CD4-positive, alpha-beta T cell treated with Interleukin-15 for 4 hours (primary cell): ENCODE measurements around the gene SNX5.
A peak's percentile ranks its signal among the peaks of the same experiment; 100 is the strongest.

Source experiments
- DNase-seq: peaks from one replicate; pipeline ENCODE4 v3.0.0-alpha.2; 2020; ENCODE audit warnings: low spot score

Gene SNX5

DNA sequence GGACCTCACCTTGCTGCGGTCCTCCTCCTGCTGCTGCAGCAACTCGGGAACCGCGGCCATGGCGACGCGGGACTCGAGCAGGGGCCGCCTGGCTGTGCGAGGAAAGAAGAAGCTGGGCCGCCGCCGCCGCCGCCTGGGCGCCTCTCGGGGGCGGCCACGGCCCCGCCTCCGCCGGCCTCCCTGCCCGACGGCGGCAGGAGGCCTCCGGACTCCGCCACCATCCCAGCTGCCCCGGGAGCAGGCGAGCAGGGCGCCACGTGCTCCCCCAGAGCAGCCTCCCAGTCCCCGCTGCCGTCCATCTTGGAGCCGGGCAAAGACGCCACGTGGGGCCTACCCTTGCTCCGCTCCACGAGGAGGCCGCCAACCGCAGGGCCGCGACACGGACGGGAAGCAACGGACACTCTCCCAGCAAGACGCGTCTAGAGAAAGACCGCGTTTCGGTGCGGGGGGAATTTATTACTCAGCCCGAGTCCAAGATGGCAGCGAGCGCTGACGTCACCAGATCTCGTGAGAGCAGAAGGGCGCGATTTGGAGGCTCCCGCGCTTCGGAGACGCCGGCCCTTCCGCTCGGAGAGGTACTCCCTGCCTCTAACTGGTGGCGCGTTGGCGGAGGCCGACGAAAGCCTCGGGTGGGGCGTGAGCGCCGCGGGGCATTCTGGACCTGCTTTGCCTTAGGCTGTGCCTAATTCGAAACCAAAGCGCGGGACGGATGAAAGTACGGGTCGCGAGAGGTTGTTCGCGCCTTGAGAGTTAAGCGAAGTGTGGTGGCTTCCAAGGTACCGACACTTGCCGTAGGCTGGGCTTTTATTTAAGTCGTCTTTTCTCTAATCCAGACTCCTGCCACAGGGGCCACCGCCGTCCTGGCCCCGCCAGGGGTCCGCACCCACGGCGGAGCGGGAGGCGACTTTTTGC lies at the start of gene SNX5, which contains the start of gene MGME1:
Gene SNX5 (minus strand): TSS at position 429 of the 912 bp plus-strand sequence. CDS start 369 bp downstream, at position 60.
Gene MGME1 (plus strand): TSS at position 653 of the 912 bp plus-strand sequence. CDS start 842 bp downstream, outside the sequence.
- peak; percentile 99 for DNase-seq

DNA sequence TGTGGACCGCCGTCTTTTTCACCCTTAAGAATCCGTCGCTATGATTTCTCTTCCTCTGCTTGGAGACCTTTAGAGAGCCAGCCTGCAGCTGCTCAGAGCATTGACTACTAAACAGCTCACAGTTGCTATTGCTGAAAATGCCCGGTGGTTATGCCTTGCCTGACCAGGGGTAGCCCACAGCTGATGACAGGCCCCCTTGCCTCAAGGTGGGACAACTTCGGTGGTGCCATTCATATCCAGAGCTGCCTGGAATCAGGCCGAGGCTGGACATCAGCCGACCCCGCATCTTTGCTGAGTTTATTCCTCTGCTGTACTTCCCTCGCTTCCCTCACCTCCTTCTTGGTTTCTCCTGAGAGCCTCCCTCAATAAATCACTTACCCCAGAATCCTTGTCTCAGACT lies 49.5 kb upstream of the SNX5 start:
- no peak for DNase-seq

DNA sequence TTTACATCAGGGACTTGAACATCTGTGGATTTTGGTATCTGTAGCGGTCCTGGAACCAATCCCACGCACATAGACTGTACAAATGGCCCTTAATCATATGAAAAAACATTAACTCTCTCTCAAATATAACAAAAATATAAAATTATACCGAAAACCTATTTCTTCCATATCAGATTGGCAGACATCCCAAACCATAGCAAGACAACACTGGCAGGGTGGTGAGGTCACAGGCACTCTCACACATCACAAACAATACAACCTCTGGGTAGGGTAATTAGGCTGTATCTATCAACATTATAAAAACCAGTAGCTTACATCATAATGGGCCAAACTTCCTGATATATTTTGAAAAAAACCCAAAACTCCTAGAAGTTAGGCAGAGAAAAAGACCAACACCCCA lies 48.2 kb upstream of the SNX5 start:
- DNase-seq = no peak

DNA sequence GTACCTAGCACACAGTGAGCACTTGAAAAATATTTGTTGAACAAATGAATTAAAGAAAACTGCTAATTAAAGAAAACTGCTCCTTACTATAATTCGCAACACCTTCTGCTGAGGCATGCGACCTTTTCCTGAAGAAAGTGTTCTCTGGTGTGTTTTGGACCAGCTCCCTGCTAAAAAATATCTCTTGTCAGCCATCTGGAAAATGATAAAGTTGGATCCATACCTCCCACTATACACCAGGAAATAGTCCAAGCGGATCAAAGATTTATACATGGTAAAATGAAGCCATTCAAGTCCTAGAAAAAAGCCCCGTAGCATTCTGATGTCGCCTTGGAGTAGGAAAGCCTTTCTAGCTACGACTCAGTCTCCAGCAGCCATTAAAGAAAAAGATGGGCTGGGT lies 45.8 kb upstream of the SNX5 start:
- DNase-seq = no peak

DNA sequence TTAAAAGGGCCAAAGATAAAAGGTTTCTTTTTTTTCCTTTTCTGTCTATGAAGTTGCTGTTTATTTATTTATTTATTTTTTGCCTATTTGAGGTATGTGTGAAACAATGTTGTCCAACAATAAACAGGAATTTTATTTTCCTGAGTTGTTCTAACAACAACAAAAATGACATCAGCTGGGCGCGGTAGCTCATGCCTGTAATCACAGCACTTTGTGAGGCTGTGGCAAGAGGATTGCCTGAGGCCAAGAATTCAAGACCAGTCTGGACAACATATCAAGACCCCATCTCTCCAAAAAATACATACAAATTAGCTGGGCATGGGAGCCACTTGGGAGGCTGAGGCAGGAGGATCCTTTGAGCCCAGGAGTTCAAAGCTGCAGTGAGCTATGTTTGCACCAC lies 44.3 kb upstream of the SNX5 start:
- DNase-seq = no peak

DNA sequence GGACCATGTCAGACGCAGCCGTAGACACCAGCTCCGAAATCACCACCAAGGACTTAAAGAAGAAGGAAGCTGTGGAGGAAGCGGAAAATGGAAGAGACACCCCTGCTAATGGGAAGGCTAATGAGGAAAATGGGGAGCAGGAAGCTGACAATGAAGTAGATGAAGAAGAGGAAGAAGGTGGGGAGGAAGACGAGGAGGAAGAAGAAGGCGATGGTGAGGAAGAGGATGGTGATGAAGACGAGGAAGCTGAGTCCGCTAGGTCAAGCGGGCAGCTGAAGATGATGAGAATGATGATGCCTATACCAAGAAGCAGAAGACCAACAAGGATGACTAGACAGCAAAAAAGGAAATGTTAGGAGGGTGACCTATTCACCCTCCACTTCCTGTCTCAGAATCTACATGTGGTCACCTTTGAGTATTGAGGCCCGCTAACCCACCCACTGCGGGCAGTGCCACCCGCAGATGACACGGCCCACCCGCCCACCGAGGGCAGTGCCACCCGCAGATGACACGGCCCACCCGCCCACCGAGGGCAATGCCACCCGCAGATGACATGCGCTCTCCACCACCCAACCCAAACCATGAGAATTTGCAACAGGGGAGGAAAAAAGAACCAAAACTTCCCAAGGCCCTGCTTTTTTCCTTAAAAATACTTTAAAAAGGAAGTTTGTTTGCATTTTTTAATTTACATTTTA lies 43.5 kb upstream of the SNX5 start:
- DNase-seq = no peak

DNA sequence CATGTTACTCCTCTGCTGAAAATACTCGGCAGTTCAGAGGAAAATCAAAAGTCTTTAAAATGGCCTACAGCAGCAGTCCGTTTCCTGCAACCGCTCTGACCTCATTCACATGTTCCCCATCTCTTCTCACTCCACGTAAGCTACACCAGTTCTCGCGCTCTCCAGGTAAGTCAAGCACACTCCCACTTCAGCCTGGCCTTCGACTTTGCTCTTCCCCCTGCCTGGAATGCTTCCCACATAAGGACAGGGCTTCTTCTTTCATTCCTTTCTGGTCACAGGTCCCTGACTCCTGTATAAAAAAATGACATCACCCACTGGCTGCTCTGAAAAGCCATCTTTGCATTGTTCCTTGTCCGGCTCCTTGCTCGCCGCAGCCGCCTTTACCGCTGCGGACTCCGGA lies 42.9 kb upstream of the SNX5 start:
- no peak for DNase-seq

DNA sequence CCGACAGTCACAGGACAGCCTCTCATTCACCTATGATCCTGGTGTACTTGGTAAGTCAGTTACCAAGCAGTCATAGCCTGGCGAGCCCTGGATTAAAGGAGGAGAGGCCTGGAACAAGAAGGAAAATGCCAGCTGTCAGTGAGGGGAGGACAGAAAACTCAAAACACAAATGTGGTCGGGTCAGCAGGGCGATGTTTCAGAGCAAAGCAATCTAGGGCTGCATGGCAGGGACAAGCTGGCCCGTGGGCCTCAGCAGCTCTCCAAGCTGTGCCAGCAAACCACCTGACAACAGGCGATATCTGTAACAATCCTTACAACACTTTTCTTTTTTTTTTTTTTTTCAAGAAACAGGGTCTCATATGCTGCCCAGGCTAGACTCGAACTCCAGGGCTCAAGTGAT lies 40.5 kb upstream of the SNX5 start:
- DNase-seq = no peak

DNA sequence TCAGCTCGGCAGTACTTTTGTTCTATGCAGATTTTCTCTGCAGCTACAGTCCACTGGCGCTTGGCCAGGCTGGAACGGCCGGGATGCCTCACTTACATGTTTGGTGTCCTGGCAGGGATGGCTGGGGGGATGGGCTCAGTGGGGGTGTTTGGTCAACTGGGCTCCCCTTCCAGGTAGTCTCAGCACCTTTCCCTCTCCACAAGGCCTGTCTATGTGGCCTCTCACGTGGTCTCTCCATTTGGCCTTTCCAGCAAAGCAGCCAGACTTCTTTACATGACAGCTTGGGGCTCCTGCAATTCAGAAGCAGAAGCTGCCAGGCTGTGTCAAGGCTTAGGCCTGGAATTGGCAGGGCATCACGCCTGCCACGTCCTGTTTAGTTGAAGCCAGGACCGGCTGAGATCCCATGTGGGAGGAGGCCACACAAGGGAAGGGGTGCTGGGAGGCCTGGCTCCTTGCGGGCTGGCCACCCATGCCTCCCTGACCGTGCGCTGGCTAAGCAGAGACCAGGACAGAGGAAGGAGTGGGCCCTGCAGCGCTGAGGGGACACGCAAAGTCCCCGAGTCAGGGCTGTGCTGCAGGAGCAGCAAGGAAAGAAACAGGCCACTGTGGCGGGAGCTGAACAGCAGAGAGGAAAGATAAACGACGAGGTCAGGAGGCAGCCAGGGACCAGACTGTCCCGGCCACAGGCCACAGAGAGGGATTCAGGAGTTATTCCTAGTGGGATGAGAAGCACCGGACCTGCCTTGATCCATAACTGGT lies 39.1 kb upstream of the SNX5 start:
- DNase-seq = no peak

DNA sequence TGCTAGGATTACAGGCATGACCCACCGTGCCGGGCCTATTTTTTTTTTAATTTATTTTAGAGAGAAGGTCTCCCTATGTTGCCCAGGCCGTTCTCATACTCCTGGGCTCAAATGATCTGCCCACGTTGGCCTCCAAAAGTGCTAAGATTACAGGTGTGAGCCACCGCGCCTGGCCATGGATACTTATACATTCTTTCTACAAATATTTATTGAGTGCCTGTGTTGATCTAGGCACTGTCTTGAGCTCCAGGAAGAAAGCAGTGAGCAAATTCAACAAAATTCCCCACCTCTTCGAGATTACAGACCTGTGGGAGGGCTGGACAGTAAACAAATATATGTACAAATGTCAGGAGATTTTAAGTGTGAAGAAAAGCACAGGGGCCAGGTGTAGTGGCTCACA lies 38.1 kb upstream of the SNX5 start:
- no peak for DNase-seq

DNA sequence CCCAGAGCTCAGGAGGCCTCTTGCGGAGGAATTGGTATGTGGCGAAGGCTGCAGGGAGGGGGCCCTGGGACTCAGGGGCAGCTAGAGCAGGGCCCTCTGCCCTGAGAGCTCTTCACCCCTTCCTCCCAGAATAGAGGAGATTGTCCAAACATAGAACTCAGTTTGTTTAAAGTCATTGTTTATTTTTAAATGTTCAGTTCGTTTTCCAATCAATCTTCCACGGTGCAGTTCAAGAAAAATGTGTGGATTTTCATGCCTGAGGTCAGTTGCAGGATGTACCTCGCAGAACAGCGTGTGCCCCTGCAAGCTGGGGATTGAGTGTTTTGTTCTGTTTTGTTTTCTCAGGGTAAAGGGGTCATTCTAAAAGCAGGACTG lies 37.4 kb upstream of the SNX5 start:
- no peak for DNase-seq

DNA sequence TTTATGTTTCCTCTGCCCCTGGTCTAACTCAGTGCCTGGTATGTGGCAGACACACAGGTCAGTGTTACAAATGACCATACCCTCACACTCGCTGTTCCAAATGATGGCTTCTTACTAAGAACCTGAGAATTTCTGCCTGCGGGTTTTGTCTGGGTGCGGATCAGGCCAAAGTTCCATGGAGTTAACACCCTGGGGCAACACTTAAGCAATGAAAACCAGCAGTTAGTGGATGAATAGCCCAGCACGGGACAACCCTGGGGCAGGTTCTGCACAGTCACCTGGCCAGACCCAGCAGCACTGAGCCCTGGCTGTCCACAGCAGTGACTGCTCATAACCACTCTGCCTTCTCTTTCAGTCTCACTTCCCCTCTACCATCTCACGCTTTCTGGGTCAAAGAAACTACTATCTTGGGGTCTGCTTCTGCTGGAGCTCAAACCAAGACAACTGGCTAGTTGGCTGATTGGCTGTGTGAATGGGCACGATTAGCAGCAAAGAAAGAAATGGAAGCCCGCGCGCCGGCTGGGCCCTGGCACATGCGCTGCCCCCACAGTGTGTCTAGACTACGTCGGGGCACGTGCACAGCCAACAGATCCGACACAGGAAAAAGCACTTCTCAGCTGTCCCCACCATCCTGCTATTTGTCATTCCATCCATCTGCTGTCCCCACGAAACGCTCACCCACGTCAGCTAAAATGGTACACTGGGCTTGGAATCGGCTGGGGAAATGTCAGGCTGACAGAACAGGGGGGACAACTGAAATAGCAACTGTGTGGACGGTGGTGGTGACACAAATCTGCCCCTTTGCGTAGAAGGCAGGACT lies 36.8 kb upstream of the SNX5 start:
- DNase-seq = no peak

DNA sequence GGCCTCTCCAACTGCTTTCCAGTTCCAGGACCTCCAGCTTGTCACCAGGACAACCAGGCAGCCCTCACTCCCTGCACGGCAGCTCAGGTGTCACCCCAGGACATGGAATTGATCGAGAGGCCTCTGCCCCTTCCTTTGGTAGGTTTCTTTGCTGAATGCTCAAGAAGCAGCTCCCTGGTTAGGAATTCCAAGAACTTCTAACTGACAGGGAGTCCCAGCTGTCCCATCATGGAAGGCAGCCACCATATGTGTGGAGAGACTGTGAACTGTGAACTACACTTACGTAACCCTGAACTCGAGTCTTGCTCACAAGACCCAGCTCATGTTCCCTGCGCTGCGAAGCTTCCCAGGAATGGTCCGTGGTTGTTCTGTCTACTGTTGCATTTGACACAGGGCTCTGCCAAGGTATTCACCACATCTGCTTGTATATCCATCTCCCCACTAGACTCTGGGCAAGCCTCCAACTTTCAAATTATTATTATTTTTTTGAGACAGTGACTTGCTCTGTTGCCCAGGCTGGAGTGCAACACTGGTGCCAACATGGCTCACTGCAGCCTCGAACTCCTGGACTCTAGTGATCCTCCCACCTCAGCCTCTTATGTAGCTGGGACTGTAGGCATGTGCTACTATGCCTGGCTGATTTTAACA lies 35.9 kb upstream of the SNX5 start:
- DNase-seq = no peak

DNA sequence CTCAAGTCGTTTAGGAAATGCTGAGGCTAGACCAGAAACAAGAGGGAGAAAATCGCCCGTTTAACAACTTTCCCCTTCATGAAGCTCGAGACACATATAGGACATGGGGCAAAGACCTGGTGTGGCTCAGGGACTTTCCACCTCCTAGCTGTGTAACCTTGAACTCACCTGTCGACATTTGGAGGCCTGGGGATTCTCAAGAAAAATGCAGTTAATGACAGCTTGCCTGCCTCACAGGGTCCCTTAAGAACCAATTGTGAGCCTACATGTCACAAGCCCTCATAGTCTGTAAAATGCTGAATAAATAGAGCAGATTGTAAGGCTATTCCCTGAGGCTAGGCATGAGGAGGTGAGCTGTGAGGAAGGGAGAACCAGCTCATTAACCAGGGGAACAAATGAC lies 35.3 kb upstream of the SNX5 start:
- no peak for DNase-seq

DNA sequence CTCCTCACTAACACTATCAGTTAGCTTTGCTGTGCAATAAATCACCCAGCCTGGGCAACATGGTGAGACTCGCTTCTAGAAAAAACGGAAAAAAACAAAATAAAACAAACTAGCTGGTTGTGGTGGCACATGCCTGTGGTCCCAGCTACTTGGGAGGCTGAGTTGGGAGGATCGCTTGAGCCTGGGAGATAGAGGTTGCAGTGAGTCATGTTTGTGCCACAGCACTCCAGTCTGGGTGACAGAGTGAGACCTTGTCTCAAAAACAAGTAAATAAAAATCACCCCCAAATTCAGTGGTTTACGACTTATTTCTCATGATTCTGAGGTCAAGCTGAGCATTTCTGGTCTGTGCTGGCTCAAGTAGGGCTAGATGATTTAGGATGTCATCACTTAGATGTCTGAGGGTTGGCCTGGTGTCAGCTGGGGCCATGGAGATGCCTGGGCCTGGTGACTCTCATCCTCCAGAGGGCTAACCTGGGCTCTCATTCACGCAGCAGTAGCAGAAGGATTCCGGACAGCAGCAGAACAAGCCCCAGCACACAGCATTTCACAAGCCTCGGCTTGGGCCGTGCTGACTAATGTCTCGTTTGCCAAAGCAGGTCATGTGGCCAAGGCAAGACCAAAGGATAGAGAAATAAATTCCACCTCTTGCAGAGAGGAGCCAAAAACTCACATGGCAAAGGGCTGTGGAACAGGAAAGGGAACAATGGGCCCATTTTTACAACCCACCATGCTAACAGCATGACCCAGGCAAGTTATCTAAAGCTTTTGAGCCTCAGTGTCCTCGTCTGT lies 32.7 kb upstream of the SNX5 start:
- DNase-seq = no peak

DNA sequence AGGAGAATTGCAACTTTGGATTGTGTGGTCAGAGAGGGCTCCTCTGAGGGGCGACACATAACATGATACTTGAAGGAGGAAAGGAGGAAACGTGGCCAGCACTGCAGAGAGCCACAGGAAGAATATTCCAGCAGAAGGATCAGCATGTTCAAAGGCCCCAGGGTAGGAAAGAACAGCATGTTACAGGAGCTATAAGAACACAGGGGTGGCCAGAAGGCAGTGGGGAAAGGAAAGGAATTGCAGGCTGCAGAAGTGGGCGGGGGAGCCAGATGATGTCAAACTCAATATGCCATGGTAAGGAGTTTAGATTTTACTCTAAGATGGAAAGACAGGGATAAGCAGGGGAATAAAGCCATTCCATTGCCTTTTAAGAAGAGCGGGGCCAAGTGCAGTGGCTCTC lies 31.0 kb upstream of the SNX5 start:
- DNase-seq = no peak

DNA sequence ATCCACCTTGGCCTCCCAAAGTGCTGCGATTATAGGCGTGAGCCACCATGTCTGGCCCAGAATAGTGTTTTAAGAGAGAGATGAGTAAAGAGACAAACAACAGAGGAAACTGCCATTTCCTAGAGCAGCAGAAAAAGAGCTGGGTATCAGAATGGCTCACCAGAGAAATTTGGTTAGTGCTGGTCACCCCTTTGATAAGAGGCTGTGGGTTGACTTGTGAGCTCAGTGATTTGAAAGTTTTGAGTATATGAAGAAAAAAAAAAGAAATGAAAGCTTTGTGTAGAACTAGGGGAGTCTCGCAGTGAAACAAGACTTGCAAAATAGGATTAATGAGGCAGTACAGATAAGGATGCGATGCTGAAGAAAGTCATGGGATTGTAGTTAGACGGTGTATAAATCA lies 29.9 kb upstream of the SNX5 start:
- DNase-seq = no peak

DNA sequence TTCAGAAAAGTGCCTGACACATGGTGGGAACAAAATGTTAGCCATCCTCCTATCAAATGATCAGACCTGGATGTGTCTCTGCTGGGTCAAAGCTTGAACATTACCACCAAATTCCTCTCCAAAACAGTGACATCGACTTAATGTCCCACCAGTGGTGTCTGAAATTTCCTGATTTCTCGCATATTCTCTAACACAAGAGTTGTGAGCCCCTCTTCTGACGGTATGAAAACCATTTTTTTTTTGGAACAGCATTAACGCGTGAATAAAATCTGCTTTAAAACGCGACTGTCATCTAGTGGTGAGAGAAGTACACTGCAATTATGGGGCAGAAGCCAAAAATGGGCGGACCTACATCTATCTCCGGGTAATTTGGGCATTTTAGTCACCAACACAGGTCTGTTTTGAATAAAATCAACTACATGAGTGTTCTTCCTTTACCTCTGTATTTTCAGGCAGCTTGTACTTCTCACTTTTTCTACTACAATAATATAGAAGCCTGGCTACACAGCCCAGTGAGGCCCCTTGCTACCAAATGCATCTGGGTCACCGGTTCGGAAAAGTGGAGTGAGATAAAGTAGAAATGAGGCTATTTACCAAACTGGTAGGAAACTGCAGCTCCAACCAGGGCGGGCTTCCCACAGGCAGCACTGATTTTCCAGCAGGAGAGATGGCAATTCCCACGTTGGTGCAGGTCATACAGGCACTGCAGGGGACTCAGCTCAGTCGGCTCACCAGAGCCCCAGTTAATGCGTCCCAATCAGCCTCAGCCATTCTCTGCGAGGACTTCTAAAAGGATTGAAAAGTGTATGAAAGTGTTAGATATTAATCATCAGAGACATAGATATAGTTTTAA lies 27.6 kb upstream of the SNX5 start:
- DNase-seq = peak; percentile 76

DNA sequence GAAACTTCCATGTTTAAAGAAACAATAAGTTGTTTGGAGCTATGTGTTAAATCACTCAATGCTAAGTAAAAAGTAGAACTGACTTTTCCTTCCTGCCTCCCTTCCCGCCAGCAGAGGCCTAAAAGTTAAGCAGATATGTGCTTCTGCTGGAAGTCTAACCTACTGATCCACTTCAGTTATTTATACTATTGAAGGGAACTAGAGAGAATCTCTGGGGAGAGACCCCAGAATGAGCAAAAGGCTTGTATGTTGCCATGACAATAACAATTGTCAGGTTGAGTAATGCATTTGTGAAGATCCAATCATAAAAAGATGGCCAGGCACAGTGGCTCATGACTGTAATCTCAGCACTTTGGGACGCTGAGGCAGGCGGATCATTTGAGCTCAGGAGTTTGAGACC lies 25.0 kb upstream of the SNX5 start:
- no peak for DNase-seq
